Kidney epithelial cell (primary cell): Measurements from ENCODE around the gene TEX28. TPM values are rescaled to one million over a fixed set of nuclear protein-coding genes. Genes with fewer than 3 reads are reported as not detected.

Experiments
- DNase-seq: peaks from one replicate; pipeline ENCODE4 v3.0.0-alpha.2; 2010; ENCODE audit warnings: low read depth
- H3K27me3 ChIP-seq: 2 replicates; pipeline ENCODE4 v1.6.0; 2011; ENCODE audit warnings: low read length; ENCODE audit not compliant: control insufficient read depth, insufficient read depth
- H3K36me3 ChIP-seq: 2 replicates; pipeline ENCODE4 v1.5.1; 2011; ENCODE audit warnings: low read length; ENCODE audit not compliant: control insufficient read depth, insufficient read depth
- H3K4me3 ChIP-seq: 2 replicates; pipeline ENCODE4 v1.5.1; 2011; ENCODE audit warnings: low read depth, mild to moderate bottlenecking, control low read depth, low read length
- total RNA-seq: library from RNA; depleted of rRNA; stranded (reverse); fragments of >200 nt; gene quantifications from 2 replicates; pipeline ENCODE4 v1.2.3, GENCODE V29; 2015
- TF ChIP-seq, protein P1 (sequence below): IDR thresholded peaks from 2 replicates; pipeline ENCODE4 v1.5.1; 2011; ENCODE audit warnings: mild to moderate bottlenecking, moderate library complexity, low read length, control low read depth, inconsistent platforms; ENCODE audit not compliant: insufficient read depth, poor library complexity, severe bottlenecking

TEX28 gene
- total RNA-seq, 1 donor from 2014 or later, result not detected

DNA sequence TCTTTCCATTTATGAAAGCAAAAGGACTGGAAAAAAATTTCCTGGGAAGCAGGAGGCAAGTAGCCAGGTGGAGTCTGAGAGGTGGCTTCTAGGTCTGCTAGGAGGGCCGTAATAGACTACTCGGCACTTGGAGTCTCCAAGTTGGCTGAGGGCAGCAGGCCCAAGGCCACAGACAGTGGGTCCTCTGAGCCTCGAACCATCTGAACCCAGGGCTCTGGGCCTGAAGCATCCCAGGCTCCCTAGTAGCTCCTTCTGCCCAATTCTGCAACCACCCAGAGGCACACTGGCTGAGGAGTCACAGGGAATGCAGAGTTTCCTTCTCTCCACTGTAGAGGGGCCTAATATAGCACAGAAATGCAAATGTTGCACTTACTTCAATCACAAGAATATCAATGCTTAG, 20.5 kb upstream of the TEX28 start:
- DNase-seq, result no peak
- Histone ChIP-seq H3K27me3 (peaks cover 2% of the 10 kb centered on the region), H3K36me3 (no peaks in the 10 kb centered on the region), H3K4me3 (no peak overlapping the region)
- TF ChIP-seq, protein P1, sequence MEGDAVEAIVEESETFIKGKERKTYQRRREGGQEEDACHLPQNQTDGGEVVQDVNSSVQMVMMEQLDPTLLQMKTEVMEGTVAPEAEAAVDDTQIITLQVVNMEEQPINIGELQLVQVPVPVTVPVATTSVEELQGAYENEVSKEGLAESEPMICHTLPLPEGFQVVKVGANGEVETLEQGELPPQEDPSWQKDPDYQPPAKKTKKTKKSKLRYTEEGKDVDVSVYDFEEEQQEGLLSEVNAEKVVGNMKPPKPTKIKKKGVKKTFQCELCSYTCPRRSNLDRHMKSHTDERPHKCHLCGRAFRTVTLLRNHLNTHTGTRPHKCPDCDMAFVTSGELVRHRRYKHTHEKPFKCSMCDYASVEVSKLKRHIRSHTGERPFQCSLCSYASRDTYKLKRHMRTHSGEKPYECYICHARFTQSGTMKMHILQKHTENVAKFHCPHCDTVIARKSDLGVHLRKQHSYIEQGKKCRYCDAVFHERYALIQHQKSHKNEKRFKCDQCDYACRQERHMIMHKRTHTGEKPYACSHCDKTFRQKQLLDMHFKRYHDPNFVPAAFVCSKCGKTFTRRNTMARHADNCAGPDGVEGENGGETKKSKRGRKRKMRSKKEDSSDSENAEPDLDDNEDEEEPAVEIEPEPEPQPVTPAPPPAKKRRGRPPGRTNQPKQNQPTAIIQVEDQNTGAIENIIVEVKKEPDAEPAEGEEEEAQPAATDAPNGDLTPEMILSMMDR, result no peak

DNA sequence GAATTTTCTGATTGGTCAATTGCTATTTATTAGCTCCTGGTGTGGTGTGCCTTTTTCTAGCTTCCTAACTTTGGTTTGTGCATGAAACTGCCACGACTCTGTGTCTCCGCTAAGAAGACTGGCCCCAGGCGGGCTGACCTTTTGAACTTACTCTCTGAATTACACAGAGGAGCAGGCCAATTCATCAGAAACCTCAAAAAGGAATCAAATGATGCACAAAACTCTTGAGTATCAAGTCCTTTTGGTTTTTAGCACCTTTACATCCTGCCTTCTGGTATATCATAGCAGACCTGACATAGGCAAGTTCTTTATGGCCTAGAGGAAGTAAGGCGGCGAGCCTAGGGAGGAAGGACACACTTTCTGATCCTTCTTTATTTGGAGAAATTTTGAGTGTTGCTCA, 18.2 kb upstream of the TEX28 start:
- no peak for DNase-seq
- Histone ChIP-seq H3K27me3 (no peaks in the 10 kb centered on the region), H3K36me3 (no peaks in the 10 kb centered on the region), H3K4me3 (no peak overlapping the region)
- TF ChIP-seq, protein P1, result no peak

DNA sequence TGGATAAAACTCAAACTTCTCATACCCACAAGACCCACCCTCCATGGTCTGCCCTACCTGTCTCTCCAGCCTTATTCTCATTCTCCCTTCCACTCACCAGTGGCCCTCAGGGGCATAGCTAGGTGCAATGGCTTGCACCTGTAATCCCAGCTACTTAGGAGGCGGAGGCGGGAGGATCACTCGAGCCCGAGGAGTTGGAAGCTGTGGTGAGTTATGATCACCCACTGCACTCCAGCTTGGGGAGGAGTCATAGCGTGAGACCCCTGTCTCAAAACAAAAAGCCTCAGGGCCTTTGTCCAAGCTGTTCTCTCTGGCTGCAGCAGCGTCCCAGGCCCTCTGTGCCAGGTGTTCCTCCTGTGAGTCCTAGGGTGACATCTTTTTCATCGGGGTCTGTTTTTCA, 17.2 kb upstream of the TEX28 start:
- no peak for DNase-seq
- TF ChIP-seq, protein P1, result no peak
- Histone ChIP-seq H3K4me3 (no peak overlapping the region), H3K27me3 (no peaks in the 10 kb centered on the region), H3K36me3 (no peaks in the 10 kb centered on the region)

DNA sequence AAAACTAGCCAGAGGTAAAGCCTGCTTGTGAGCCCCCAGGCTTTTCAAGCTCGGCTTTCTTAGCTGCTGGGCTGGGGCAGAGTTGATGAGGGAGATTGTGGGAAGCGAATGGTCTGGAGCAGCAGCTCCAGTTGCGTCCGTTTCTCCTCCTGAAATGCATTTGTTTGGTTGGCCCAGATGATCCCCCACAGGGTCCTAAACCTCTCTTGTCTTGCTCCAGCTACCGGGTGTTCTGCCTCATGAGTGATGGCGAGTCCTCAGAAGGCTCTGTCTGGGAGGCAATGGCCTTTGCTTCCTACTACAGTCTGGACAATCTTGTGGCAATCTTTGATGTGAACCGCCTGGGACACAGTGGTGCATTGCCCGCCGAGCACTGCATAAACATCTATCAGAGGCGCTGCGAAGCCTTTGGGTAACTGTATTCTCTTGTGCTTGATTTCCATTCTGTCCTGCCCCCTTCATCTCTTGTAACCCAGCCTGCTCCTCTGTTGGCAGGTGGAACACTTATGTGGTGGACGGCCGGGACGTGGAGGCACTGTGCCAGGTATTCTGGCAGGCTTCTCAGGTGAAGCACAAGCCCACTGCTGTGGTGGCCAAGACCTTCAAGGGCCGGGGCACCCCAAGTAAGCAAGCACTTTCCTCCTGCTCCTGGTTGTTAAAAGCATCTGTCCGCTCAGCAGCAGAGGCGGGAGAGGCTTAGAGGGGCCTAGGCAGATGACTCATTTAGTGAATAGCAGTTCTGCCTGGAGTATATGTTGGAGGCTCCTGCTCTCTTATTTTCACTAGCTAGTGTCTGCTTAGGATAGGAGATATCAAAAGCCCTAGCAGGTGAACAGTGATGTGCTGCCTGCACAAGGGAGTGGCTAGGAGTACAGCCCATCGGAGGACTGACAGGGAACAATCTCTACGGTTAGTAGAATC, 16.0 kb upstream of the TEX28 start:
- DNase-seq, result no peak
- Histone ChIP-seq H3K4me3 (no peak overlapping the region), H3K36me3 (no peaks in the 10 kb centered on the region), H3K27me3 (no peaks in the 10 kb centered on the region)
- TF ChIP-seq, protein P1, result no peak

DNA sequence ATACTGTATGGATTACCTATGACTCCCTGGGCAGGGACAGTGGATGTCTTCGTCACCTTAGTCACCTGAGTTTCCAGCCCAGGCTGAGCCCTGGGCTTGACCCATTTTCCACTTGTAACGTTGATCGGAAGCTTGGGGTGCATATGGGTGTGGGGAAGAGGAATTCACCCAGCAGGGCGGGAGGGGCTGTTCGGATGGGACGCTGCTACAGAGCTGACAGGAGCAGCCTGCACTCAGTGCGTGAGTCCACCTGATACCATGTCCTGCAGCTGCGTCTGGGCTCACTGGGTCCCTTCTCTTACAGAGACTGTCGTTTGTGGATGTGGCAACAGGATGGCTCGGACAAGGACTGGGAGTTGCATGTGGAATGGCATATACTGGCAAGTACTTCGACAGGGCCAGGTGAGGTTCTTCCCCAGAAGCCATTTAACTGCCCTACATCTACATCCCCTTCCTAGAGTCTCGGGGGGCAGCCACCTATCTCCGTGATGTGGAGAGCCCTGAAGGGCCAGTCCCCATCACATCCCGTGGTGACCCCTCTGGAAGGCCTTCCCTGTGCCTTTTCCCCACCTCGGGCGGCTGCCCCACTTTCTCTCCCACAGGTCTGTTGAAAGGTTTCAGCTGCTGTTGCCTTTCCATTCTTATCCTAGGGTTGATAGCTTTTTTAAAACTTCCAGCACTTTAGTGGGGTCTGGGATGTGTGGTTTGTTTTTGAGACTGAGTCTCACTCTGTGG, 14.3 kb upstream of the TEX28 start:
- no peak for DNase-seq
- H3K4me3 ChIP-seq, result no peak overlapping the region
- no peaks in the 10 kb centered on the region for H3K36me3 ChIP-seq
- H3K27me3 ChIP-seq, result no peaks in the 10 kb centered on the region
- TF ChIP-seq, protein P1, result no peak
